CD14-positive monocyte (primary cell): ENCODE results near the gene BET1L. TPM values are rescaled to one million over a fixed set of nuclear protein-coding genes. Genes with fewer than 3 reads are reported as not detected.

ENCODE experiments used
- DNase-seq, 3 donors: peaks; one replicate each; pipeline ENCODE4 v3.0.0-alpha.2; 2011 to 2022
- H2AFZ ChIP-seq: 2 replicates; pipeline ENCODE4 v1.6.0; 2012; ENCODE audit warnings: mild to moderate bottlenecking, low read depth, low read length, inconsistent platforms; ENCODE audit not compliant: insufficient read depth, poor library complexity, severe bottlenecking
- H3K27ac ChIP-seq, 2 donors: 1 replicate in 1 of 2; 2 replicates in 1 of 2; pipeline ENCODE4 v1.5.1; 2012 to 2013; ENCODE audit warnings: low read length in 2 of 2, control low read depth in 1 of 2, inconsistent platforms in 1 of 2, low read depth in 1 of 2, mild to moderate bottlenecking in 1 of 2
- H3K27me3 ChIP-seq, 2 donors: one replicate each; pipeline versions ENCODE4 v1.6.0 to v1.6.1; 2011 to 2013; ENCODE audit warnings: low read length in 2 of 2; ENCODE audit not compliant: control insufficient read depth in 2 of 2, insufficient read depth in 2 of 2
- H3K36me3 ChIP-seq, 2 donors: replicated peaks in 1 of 2; 1 replicate in 1 of 2; 2 replicates in 1 of 2; pipeline versions ENCODE4 v1.5.1 to v1.6.1; 2012 to 2013; ENCODE audit warnings: low read length in 2 of 2, control low read depth in 1 of 2, inconsistent platforms in 1 of 2, mild to moderate bottlenecking in 1 of 2; ENCODE audit not compliant: insufficient read depth in 2 of 2, control insufficient read depth in 1 of 2
- H3K4me1 ChIP-seq, 2 donors: 1 replicate in 1 of 2; 2 replicates in 1 of 2; pipeline versions ENCODE4 v1.5.1 to v1.6.1; 2012 to 2013; ENCODE audit warnings: low read length in 2 of 2, control low read depth in 1 of 2, inconsistent platforms in 1 of 2, mild to moderate bottlenecking in 1 of 2, moderate library complexity in 1 of 2; ENCODE audit not compliant: insufficient read depth in 2 of 2, control insufficient read depth in 1 of 2
- H3K4me2 ChIP-seq: replicated peaks from 2 replicates; pipeline ENCODE3; 2012; ENCODE audit warnings: low read length, moderate library complexity, mild to moderate bottlenecking; ENCODE audit not compliant: poor library complexity, severe bottlenecking; ENCODE audit errors: extremely low read depth
- H3K4me3 ChIP-seq, 3 experiments: fragments of 200-600 bp in 1 of 3; sonication (generic) in 1 of 3; replicated peaks in 1 of 3; 1 replicate in 2 of 3; 2 replicates in 1 of 3; pipeline ENCODE4 v1.5.1; 2011 to 2013; ENCODE audit warnings: low read length in 3 of 3, mild to moderate bottlenecking in 3 of 3, control low read depth in 2 of 3, low read depth in 2 of 3, inconsistent platforms in 1 of 3, moderate library complexity in 1 of 3
- H3K79me2 ChIP-seq: 2 replicates; pipeline ENCODE4 v1.6.0; 2012; ENCODE audit warnings: mild to moderate bottlenecking, control low read depth, inconsistent platforms, low read length, moderate library complexity; ENCODE audit not compliant: insufficient read depth
- H3K9ac ChIP-seq: 2 replicates; pipeline ENCODE4 v1.6.0; 2017; ENCODE audit warnings: low read length, mild to moderate bottlenecking; ENCODE audit not compliant: insufficient read depth, poor library complexity, severe bottlenecking
- H3K9me3 ChIP-seq, 2 donors: replicated peaks in 1 of 2; 1 replicate in 1 of 2; 2 replicates in 1 of 2; pipeline versions ENCODE4 v1.5.1 to v1.6.1; 2012 to 2013; ENCODE audit warnings: low read length in 2 of 2, control low read depth in 1 of 2; ENCODE audit not compliant: control insufficient read depth in 1 of 2, insufficient read depth in 1 of 2
- H4K20me1 ChIP-seq: 2 replicates; pipeline ENCODE4 v1.6.0; 2012; ENCODE audit warnings: mild to moderate bottlenecking, low read length, control low read depth, moderate library complexity; ENCODE audit not compliant: insufficient read depth
- H3K27ac Mint-ChIP-seq, 7 donors: one replicate each; pipeline ENCODE4 v1.8.0; 2020; ENCODE audit warnings: mild to moderate bottlenecking in 7 of 7, mixed read lengths in 7 of 7, moderate library complexity in 6 of 7, inconsistent platforms in 2 of 7
- H3K27me3 Mint-ChIP-seq, 3 donors: one replicate each; pipeline ENCODE4 v1.8.0; 2021 to 2022; ENCODE audit warnings: low read depth in 3 of 3, mild to moderate bottlenecking in 3 of 3, mixed read lengths in 3 of 3, moderate library complexity in 3 of 3, inconsistent platforms in 1 of 3
- H3K36me3 Mint-ChIP-seq, 2 donors: one replicate each; pipeline ENCODE4 v1.8.0; 2020; ENCODE audit warnings: mixed read lengths in 2 of 2, inconsistent platforms in 1 of 2, mild to moderate bottlenecking in 1 of 2
- H3K4me1 Mint-ChIP-seq: one replicate; pipeline ENCODE4 v1.8.0; 2020; ENCODE audit warnings: mild to moderate bottlenecking, mixed read lengths
- H3K4me3 Mint-ChIP-seq, 2 donors: one replicate each; pipeline ENCODE4 v1.8.0; 2020; ENCODE audit warnings: mild to moderate bottlenecking in 2 of 2, mixed read lengths in 2 of 2, moderate library complexity in 1 of 2
- H3K9me3 Mint-ChIP-seq, 7 donors: one replicate each; pipeline ENCODE4 v1.8.0; 2020 to 2022; ENCODE audit warnings: mixed read lengths in 7 of 7, mild to moderate bottlenecking in 6 of 7, moderate library complexity in 6 of 7, inconsistent platforms in 2 of 7
- WGBS: methylation state at CpG from one replicate; pipeline ENCODE4 v1.1.5; 2013; ENCODE audit warnings: missing lambda C conversion rate; ENCODE audit not compliant: insufficient coverage; 5-methylcytosine and 5-hydroxymethylcytosine counted together
- intact Hi-C, 2 donors: fragments of 100-400 bp; cut with micrococcal nuclease; formaldehyde crosslinking; loops; one replicate each; pipeline versions ENCODE4 v1.15.0 to v1.15.1; 2023
- polyA plus RNA-seq, 3 donors: library from polyadenylated mRNA; depleted of rRNA in 1 of 3; unstranded in 2 of 3; stranded (reverse) in 1 of 3; fragments of 300-500 nt in 2 of 3; fragments of >200 nt in 1 of 3; fragmentation: Illumina TruSeq in 2 of 3; gene quantifications; 1 replicate in 2 of 3; 2 replicates in 1 of 3; pipeline ENCODE4 v1.2.3, GENCODE V29; 2012 to 2021
- TF ChIP-seq, protein P1 (sequence below): fragments of 200-600 bp; IDR thresholded peaks from one replicate; pipeline ENCODE4 v1.8.0; 2022; ENCODE audit warnings: antibody characterized with exemption, mild to moderate bottlenecking

Gene BET1L
- polyA plus RNA-seq, 3 donors: 9.5 to 37.3 (median 29.3) TPM

DNA sequence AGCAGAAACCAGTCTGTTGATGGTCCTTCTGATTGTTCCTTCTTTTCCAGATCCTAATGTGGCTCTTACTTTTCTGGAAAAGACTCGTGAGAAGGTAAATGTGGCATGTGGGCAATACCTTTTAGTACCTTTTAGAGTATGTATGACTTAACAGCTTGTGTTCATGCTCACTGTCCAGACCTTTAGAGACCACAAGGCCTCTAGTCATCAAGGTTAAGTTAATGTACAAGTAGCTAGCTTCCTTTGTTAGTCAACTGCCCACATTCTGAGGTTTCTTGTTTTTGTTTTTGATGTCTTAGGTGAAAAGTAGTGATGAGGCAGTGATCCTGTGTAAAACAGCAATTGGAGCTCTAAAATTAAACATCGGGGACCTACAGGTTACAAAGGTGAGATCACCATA is 37.2 kb upstream of the BET1L start:
- Mint-ChIP-seq H3K4me1 (peaks cover 2% of the 10 kb centered on the region), H3K4me3 (no peak overlapping the region), H3K36me3 (peaks cover 85 to 93% of the 10 kb centered on the region in 2 donors), H3K9me3 (no peaks in the 10 kb centered on the region), H3K27me3 (peaks cover 0 to 2% (median 0%) of the 10 kb centered on the region in 3 donors), H3K27ac (no peak overlapping the region)
- Histone ChIP-seq H3K79me2 (peaks cover 23% of the 10 kb centered on the region), H3K27ac (no peak overlapping the region), H3K9me3 (no peaks in the 10 kb centered on the region), H3K4me2 (no peak overlapping the region), H3K4me3 (no peak overlapping the region), H2AFZ (no peak overlapping the region), H3K27me3 (no peaks in the 10 kb centered on the region), H3K9ac (no peak overlapping the region), H3K36me3 (peaks cover 81 to 98% of the 10 kb centered on the region in 2 donors), H3K4me1 (no peaks in the 10 kb centered on the region), H4K20me1 (peaks cover 28% of the 10 kb centered on the region)
- TF ChIP-seq, protein P1, sequence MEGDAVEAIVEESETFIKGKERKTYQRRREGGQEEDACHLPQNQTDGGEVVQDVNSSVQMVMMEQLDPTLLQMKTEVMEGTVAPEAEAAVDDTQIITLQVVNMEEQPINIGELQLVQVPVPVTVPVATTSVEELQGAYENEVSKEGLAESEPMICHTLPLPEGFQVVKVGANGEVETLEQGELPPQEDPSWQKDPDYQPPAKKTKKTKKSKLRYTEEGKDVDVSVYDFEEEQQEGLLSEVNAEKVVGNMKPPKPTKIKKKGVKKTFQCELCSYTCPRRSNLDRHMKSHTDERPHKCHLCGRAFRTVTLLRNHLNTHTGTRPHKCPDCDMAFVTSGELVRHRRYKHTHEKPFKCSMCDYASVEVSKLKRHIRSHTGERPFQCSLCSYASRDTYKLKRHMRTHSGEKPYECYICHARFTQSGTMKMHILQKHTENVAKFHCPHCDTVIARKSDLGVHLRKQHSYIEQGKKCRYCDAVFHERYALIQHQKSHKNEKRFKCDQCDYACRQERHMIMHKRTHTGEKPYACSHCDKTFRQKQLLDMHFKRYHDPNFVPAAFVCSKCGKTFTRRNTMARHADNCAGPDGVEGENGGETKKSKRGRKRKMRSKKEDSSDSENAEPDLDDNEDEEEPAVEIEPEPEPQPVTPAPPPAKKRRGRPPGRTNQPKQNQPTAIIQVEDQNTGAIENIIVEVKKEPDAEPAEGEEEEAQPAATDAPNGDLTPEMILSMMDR: no peak
- intact Hi-C loops: no loop called here
- WGBS: no CpG with 5 or more reads among the region's 2 CpGs
- no peak for DNase-seq

DNA sequence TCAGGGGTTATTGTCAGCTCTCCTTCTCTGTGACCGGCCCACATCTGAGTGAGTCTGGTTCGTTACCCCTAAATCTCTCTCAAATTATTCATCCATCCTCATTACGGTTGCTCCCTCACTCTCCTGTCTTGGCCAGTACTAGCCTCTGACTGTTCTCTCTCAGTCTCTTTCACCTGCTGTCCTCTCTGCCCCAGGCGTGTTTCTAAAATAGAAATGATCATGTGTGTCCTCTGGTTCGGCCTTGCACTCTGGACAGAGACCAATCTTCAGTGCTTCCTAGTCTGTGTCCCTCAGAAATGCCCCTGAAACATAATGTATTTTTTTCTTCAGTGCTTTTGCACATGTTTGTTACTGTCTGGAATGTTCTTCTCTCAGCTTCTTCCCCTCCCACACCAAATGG is 34.4 kb upstream of the BET1L start:
- Mint-ChIP-seq H3K27me3 (peaks cover 0 to 2% (median 0%) of the 10 kb centered on the region in 3 donors), H3K9me3 (no peaks in the 10 kb centered on the region), H3K4me3 (no peak overlapping the region), H3K4me1 (peaks cover 17% of the 10 kb centered on the region), H3K27ac (peak overlapping the region in 4 of 7 donors; percentile 1 to 48 (median 34)), H3K36me3 (peaks cover 65 to 71% of the 10 kb centered on the region in 2 donors)
- no peak for DNase-seq
- Histone ChIP-seq H3K36me3 (peaks cover 54 to 76% of the 10 kb centered on the region in 2 donors), H3K4me1 (peaks cover 12 to 13% of the 10 kb centered on the region in 2 donors), H3K27me3 (no peaks in the 10 kb centered on the region), H2AFZ (no peak overlapping the region), H3K27ac (no peak overlapping the region), H3K9me3 (no peaks in the 10 kb centered on the region), H3K79me2 (peaks cover 49% of the 10 kb centered on the region), H3K9ac (no peak overlapping the region), H3K4me3 (no peak overlapping the region), H4K20me1 (peaks cover 36% of the 10 kb centered on the region), H3K4me2 (no peak overlapping the region)
- WGBS: 100% methylated on average over 2 of the region's 5 CpGs
- TF ChIP-seq, protein P1: no peak
- intact Hi-C loops: no loop called here
